Measurements from ENCODE around the gene CRTC3.

DNA sequence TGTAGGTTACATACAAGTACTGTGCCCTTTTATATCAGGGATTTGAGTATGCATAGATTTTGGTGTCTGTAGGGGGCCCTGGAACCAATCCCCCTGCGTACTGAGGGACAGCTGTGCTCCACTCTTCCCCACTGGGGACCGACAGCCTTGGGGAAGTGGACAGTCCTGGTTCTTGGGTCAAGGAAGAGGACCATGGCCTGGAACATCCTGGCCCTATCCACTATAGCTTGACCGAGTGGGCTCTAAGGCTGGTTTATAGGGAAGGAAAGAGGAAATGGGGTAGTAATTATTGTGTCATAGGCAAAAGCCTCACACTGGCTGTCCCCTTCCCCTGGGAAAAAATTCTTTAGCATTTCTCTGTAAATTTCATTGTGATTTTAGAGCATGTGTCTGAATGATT is 49.5 kb downstream of the CRTC3 start:
- no peak for TF ChIP-seq EZH2phosphoT487 (IDR thresholded peaks at IDR 0.05; ENCODE audit: borderline replicate concordance, low read depth, low read length)
- TF ChIP-seq, protein P1, sequence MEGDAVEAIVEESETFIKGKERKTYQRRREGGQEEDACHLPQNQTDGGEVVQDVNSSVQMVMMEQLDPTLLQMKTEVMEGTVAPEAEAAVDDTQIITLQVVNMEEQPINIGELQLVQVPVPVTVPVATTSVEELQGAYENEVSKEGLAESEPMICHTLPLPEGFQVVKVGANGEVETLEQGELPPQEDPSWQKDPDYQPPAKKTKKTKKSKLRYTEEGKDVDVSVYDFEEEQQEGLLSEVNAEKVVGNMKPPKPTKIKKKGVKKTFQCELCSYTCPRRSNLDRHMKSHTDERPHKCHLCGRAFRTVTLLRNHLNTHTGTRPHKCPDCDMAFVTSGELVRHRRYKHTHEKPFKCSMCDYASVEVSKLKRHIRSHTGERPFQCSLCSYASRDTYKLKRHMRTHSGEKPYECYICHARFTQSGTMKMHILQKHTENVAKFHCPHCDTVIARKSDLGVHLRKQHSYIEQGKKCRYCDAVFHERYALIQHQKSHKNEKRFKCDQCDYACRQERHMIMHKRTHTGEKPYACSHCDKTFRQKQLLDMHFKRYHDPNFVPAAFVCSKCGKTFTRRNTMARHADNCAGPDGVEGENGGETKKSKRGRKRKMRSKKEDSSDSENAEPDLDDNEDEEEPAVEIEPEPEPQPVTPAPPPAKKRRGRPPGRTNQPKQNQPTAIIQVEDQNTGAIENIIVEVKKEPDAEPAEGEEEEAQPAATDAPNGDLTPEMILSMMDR (conservative IDR thresholded peaks at IDR 0.05; ENCODE audit: low read length), result no peak

Data from OCI-LY7 (cell line).